Regular cardiac myocyte (primary cell): Measurements from ENCODE around the gene TMED10. TPM values are rescaled to one million over a fixed set of nuclear protein-coding genes. Genes with fewer than 3 reads are reported as not detected.

Experiments used
- total RNA-seq: library from RNA; depleted of rRNA; stranded (reverse); fragments of >200 nt; gene quantifications from 2 replicates; pipeline ENCODE4 v1.2.3, GENCODE V29; 2014

TMED10 gene
- 224 and 366 TPM in 2 replicates for total RNA-seq

GRCh38 chr14:75176142-75176820, at the start of gene TMED10:
Gene TMED10, minus strand, starts transcription at chr14:75176612. Its CDS starts 33 bp downstream, at chr14:75176579.

GRCh38 chr14:75126679-75127473, 49.5 kb downstream of the TMED10 start, which contains the start of gene NEK9:
Gene NEK9, minus strand, starts transcription at chr14:75127048. Its CDS starts 127 bp downstream, at chr14:75126921.

Other genes with a start within 250 kb of the TMED10 start
- gene PGF, start 221.0 kb downstream of the TMED10 start, total RNA-seq: 14.0 and 17.8 TPM in 2 replicates
- 46.2 and 73.4 TPM in 2 replicates for gene EIF2B2, start 173.7 kb downstream of the TMED10 start, total RNA-seq
- 25.9 and 39.2 TPM in 2 replicates for gene MLH3, start 125.1 kb downstream of the TMED10 start, total RNA-seq
- gene ACYP1, start 112.6 kb downstream of the TMED10 start, total RNA-seq: 6.8 and 11.9 TPM in 2 replicates
- gene ZC2HC1C, start 107.0 kb downstream of the TMED10 start, total RNA-seq: 0.85 and 0.96 TPM in 2 replicates
- gene NEK9, start 49.6 kb downstream of the TMED10 start, total RNA-seq: 42.9 and 62.6 TPM in 2 replicates
- 14.8 and 32.1 TPM in 2 replicates for gene FOS, start 102.2 kb upstream of the TMED10 start, total RNA-seq